ENCODE results near the gene FAM118A. TPM values are rescaled to one million over a fixed set of nuclear protein-coding genes. Genes with fewer than 3 reads are reported as not detected.

Gene FAM118A
- total RNA-seq, 2 experiments from 2014 or later, result 35.6 to 37.0 TPM

Other genes with a start within 250 kb of the FAM118A start
- 100 to 1,000 TPM; 180 to 183 TPM for gene NUP50, start 146.0 kb upstream of the FAM118A start, total RNA-seq
- 10 to 100 TPM; 13.3 to 17.8 TPM for gene KIAA0930, start 69.0 kb upstream of the FAM118A start, total RNA-seq
- not detected for gene UPK3A, start 25.0 kb upstream of the FAM118A start, total RNA-seq
- under 1 TPM; 0.58 to 0.64 TPM for gene SMC1B, start 103.7 kb downstream of the FAM118A start, total RNA-seq
- 1 to 10 TPM; 4.8 to 7.0 TPM for gene RIBC2, start 103.8 kb downstream of the FAM118A start, total RNA-seq
- not detected for gene FBLN1, start 192.9 kb downstream of the FAM118A start, total RNA-seq